ENCODE results near the gene SRP72.
"Not testable (repeated sequence)": the region's sequence is repeated elsewhere in the genome, so short reads cannot be mapped to it uniquely, and the experiment has no call there.

Gene SRP72, protein sequence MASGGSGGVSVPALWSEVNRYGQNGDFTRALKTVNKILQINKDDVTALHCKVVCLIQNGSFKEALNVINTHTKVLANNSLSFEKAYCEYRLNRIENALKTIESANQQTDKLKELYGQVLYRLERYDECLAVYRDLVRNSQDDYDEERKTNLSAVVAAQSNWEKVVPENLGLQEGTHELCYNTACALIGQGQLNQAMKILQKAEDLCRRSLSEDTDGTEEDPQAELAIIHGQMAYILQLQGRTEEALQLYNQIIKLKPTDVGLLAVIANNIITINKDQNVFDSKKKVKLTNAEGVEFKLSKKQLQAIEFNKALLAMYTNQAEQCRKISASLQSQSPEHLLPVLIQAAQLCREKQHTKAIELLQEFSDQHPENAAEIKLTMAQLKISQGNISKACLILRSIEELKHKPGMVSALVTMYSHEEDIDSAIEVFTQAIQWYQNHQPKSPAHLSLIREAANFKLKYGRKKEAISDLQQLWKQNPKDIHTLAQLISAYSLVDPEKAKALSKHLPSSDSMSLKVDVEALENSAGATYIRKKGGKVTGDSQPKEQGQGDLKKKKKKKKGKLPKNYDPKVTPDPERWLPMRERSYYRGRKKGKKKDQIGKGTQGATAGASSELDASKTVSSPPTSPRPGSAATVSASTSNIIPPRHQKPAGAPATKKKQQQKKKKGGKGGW

DNA sequence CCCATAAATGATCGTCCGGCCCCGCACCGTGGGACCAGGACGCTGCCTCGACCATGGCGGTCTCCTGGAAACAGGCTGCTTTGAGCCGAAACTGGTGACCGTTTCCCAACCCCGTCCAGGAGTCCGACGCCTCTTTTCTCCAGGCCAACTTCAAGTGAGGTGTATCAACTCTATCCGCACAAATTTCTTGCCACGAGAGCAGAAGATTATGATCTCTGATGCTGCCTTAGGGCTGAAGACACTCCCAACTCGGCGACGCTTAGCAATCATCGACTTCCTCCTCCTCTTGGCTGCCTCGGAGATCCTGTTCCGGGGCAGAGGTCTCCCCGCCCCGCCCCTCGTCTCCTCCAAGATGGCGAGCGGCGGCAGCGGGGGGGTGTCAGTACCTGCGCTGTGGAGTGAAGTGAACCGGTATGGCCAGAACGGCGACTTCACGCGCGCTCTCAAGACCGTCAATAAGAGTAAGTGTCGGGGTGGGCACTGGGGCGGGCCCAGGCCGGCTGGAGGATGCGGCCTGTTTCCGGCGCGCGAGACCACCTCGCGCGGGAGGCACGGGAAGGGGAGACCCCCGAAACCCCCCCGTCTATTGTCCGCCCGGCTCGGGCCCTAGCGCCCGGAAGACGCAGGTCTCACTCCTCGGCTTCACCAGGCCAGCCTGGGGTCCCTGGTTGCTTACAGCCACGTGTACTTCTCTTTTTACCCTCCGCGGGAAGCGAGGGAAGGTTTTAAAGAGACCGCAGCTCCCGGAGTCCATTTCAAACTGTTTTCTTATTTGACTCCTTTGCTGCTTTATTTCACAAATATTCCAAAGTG, at the start of gene SRP72:
Gene SRP72, plus strand, starts transcription at position 334 of the 813 bp plus-strand sequence. Its CDS starts 19 bp downstream, at position 353.
- peak; percentile 91 for DNase-seq

DNA sequence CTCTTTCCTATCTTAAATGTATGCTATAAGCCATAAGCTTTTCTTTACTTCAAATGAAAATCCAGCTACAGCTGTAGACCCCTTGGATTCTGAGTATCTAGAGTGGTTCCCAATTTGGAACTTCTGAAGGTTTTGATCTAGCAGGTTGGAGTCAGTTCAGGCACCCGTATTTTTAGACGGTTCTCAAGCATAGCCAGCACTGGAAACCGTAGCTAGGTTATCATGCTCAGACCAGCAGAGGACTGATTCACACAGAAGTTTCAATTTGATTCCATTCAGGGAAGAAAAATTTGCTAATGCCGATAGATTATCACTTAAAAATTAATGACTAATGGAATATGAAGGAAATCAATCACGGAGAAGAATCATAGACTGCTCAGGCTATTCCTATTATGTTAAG, 43.2 kb upstream of the SRP72 start:
- no peak for DNase-seq

DNA sequence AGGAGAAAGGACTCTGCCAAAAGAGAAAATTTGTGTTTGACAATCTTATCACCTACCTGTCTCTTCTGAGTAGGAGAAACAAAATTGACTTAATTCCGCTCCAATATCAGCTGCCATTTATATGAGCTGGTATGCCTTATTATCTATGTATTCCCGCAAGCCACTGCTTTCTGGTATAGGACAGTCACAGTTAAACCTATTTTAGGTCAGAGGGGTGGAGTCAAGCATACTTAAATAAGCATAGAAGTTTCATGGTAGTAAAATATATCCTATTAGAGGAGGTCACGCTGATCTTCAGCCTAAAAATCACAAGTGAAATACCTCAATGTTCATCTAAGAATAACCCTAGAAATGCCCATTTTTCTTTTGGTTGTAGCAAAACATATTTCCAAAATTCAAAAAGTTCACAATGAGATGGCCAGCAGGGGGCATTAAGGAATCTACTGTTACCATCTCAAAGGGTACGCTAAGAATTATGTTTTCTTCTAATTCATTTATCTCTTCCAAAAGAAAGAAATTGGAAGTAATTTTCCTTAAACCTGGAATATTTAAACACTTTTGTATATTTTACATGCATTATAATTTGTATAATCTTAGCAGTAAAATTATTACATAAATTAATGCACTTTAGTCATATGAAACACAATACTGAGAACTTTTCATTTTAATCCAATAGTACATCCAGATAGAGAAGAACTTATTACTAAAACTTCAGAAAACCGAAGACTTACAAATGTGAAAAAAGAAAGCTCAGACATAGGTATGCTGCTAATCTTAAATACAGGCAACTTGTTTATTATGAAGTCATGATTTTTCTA, 42.5 kb upstream of the SRP72 start:
- DNase-seq = no peak

DNA sequence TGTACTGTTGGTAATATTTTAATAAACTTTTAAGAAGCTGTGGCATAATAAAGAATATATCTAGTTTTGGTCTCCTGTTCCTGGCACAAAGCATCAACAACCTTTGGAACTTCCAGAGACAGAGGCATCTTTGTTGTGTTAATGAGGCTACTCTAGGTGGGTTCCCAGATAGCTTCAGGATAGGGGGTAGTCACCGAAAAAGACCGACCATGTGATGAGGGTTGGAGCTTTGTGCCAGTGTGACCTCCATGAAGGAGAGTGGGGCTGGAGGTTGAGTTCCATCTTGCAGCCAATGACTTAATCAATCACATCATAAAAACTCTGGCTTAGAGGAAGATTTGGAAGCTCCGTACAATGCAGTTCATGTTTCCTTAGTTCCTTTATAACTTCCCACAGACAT, 41.9 kb upstream of the SRP72 start:
- no peak for DNase-seq

DNA sequence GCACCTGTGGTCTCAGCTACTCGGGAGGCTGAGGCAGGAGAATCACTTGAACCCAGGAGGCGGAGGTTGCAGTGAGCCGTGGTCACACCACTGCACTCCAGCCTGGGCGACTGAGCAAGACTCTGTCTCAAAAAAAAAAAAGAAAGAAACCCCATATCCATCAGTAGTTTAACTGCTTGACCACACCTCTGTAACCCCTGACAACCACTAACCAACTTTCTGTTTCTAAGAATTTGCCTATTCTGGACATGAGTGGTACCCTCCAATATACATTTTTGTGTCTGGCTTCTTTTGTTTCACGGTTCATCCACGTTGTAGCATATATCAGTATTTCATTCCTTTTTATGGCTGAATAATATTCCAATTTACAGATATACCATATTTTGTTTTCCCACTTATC, 41.1 kb upstream of the SRP72 start:
- DNase-seq = no peak

DNA sequence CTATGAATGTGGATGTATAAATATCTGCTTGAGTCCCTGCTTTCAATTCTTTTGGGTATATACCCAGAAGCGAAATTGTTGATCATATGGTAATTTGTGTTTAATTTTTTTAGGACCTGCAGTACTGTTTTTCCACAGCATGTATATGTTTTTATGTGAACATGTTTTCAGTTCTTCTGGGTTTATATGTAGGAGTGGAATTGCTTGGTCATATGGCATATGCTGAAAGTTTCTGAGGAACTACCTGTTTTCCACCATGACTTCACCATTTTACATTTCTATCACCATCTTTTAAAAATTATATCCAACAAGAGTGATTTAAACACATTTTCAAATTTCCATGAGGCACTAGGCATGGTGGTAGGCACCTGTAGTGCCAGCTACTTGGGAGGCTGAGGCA, 40.2 kb upstream of the SRP72 start:
- DNase-seq = no peak

DNA sequence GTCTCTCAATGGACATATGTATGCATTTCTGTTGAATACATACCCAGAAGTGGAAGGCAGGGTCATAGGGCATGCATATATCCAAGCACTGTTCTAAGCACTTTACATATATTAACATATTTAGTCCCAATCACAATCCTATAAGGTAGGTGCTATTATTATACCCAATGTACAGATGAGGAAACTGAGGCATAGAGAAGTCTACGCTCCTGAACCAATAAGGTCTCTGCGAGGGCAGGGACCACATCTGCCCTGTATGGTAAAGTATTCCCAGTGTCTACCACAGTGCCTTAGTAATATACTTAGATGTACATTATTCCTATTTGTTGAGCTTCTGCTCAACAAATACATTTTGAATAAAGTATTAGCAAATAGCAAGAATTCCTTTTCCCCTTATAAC, 37.2 kb upstream of the SRP72 start:
- DNase-seq = no peak

DNA sequence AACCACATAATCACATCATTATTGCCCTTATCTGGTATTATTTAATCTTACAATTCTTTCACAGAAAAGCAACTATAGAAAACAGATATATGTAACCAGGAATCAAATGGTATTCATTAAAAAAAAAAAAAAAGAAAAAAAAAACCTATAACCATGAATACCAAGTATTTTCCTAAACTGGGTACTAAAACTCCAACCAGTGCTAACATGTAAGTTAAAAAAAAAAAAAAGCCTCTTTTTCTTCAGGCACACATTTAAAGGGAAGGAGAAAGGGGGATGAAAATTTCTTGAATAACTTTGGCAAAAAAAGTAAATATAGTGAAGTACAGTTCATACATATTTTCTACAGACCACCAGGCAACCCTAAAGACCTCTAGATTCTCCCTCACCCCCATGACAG, 34.1 kb upstream of the SRP72 start:
- no peak for DNase-seq

DNA sequence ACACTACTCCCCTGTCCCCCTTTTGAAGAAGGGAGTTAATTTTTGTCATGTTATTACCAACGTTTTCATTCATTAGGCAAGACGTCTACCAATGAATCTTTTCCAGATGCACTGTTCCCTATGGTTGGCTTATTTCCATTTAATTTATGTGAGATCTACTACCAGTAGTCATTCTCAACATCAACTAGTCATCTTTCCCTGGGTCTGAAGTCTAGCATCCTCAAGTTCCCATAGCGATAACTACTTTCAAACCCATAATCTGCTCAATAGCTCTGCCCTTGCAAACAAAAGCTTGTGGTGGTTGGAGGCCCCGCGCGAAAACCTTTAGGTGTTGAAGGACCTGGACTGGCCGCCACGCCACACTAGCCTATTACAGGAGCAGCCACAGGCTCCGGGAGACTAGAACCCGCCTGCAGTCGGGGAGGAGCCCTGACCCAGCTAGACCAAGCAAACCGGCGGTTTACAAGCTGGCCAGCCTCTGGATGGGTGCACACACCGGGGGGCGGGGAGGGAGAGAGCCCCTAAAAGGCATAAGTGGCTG, 32.7 kb upstream of the SRP72 start:
- peak; percentile 54 for DNase-seq

DNA sequence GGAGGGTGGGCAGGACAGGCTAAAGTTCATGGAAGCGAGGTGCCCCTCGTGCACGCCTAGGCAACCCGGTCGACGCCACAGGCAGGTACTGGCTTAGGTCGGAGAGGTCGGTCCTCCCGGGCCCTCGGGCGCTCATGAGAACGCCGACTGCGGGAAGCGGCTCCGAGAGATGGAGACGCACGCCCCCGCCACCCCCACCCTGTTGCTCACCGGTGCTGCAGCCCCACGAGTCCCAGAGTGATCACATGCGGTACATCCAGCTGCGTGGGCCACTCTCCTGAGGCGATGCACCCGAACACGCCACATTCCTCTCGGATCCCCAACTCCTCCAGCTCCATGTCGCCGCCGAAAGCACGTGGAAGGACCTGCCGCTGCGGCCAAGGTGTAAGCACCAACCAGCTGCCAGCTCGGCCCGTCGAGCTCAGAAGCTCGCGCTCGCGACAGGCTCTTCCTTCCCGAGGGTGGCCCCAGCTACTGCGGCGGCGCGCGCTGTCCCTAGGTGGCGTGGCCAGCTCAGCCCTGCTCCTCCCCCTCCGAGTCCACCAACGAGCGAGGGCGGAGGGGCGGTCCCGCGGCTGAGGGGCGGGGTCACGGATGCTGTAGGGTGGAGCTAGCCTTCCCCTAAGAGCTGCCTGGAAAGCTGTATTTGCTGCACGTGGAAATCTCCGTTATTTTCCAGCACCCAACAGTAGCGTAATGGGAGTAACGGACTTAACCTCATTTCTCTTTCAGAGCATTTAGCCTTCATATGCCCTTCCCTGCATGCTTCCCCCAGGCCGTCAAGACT, 32.1 kb upstream of the SRP72 start, which contains the start of gene PPAT:
Gene PPAT, minus strand, starts transcription at position 476 of the 787 bp plus-strand sequence. Its CDS starts 138 bp downstream, at position 338.
- peak; percentile 98 for DNase-seq

DNA sequence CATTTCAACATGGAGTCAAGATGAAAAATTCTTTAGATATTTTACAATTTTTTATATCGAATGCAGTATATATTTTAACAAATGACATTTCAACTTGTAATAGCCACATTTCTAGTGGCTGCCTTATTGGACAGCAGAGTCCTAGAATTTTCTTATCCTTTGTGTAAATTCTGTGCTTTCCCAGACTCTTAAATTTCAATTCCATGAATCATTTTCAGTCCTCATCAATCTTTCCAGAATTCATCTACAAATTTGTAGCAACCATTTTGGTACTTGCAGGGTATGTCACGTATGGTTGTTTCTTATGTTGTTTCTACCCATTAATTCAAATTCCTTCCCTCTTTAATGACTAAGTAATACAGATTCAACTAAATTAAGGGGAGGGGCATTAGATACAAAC, 28.7 kb upstream of the SRP72 start:
- no peak for DNase-seq

DNA sequence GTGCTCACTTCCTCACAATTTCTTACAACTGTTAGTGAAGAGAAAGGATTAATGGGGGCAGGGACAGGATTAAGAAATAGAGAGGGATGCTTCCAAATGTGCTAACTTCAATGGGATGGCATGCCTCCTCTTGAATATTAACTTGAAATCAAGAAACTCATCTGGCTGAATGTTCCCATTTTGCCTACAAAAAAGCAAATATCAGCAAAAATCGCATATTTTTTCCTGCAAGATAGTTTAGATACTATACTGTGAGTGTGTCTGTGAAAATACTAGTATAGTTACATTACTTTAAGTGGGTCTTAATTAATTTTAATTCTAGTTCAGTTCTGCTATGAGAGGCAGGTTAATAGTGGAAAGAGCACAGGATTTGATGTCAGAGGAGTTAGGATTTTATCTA, 26.4 kb upstream of the SRP72 start:
- no peak for DNase-seq

DNA sequence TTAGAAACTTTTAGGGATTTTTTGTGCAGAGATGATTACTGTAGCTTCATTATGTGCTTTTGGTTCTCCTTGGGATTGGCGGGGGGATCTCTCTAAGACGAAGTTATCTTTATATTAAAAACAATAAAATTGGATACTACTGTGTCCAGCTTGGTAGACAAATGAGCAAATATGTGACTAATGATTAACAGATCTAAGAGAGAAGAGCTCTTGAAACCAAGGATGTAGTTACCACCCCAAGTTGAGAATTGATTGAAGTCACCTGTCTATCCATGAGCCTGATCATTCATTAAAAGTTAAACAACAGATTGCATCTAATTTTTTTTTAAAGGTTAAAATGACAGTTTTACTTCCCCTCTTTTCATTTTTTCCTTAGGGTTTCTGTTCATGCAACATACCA, 22.7 kb upstream of the SRP72 start:
- no peak for DNase-seq

DNA sequence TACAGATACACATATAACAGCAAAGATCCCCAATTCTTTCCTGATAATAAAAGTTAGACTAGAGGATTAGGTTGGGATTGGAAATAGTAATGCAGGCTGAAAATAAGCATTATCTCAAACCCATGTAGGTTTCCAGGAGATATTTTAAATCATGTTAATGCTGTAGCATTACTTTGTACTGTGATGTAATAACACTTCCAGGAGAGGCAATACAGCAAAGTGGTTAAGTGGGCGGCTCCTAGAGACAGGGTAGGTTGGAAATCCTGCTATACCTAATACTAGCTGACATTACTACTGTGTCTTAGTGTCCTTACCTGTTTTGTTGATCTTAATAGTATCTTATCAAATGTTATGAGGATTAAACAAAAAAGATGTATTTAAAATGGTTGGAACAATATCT, 21.7 kb upstream of the SRP72 start:
- no peak for DNase-seq

DNA sequence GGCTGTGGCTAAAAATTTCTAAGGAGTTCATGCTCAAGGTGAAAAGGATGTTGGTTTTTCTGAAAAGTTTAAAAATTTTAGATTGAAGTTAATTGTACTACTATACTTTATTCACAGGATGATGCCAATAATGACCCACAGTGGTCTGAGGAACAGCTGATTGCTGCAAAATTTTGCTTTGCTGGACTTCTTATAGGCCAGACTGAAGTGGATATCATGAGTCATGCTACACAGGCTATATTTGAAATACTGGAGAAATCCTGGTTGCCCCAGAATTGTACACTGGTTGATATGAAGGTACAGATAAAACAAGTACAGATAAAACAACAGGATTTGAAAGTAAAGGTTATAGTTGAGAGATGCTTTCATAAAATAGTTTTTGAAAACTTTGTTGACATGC, 19.1 kb upstream of the SRP72 start:
- no peak for DNase-seq

DNA sequence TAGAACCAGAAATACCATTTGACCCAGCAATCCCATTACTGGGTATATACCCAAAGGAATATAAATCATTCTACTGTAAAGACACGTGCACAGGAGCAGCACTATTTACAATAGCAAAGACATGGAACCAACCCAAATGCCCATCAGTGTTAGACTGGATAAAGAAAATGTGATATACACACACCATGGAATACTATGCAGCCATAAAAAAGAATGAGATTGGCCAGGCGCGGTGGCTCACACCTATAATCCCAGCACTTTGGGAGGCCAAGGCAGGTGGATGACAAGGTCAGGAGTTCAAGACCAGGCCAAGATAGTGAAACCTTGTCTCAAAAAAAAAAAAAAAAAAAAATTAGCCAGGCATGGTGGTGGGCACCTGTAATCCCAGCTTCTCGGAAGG, 17.9 kb upstream of the SRP72 start:
- DNase-seq = not testable (repeated sequence)

DNA sequence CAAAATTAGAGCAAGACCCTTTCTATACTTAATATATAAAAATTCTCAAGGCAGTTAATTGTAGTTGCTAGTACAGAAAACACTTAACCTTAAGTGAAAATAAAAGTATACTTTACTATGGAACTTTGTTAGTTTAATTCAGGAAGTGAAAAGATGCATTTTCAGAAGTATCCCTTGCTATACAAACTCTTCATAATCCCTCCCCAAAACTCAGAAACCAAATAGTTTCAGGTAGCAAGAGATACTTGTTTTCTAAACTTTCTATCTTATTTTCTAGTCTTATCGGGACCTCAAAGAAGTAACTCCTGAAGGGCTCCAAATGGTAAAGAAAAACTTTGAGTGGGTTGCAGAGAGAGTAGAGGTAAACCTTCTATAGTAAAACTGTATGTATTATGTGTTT, 17.1 kb upstream of the SRP72 start:
- no peak for DNase-seq

DNA sequence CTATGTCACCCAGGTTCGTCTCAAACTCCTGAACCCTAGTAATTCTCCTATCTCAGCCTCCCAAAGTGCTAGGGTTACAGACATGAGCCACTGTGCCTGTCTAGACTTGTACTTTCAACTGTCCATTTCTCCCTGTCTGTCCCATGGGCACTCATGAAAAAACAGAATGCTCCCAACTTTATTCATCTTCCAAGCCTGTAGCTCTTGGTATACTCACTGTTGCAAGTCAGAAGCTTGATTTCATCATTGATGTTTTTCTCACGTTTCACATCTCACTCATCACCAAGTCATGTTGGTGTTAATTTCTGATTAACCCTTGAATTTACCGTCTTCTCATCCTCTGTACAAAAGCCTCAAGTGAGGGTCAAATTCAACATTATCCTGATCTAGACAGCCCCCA, 7.3 kb upstream of the SRP72 start:
- no peak for DNase-seq

DNA sequence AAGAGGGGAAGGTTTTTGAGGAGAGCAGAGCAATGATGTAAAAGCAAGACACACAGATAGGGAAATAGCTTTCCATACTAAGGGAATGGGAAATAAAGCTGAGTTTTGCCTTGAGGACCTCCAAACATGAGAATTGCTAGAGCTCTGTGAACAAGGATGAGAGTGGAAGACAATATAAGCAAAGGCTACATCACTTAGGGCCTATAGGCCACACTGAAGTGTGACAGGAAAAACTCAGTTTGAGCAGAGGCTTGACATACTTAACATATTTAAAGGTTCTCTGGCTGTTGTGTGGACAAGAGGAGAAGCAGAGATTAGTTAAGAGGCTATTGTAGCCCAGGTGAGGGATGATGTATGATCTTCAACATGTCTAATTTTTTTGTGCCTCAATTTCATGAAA, 5.3 kb upstream of the SRP72 start:
- DNase-seq = no peak

DNA sequence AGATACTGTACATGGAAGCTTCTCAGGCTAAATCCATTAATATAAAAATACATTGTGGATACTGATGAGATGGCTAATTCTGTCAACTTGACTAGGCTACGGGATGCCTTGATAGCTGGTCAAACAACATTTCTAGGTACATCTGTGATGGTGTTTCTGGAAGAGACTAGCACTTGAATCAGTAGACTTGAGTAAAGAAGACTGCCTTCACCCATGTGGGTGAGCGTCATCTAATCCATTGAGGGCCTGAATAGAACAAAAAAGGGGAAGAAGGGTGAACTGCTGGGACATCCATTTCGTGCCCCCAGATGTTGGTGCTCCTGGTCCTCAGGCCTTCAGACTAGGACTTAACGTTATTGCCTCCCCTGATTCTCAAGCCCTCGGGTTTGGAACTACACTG, 3.7 kb upstream of the SRP72 start:
- DNase-seq = no peak

DNA sequence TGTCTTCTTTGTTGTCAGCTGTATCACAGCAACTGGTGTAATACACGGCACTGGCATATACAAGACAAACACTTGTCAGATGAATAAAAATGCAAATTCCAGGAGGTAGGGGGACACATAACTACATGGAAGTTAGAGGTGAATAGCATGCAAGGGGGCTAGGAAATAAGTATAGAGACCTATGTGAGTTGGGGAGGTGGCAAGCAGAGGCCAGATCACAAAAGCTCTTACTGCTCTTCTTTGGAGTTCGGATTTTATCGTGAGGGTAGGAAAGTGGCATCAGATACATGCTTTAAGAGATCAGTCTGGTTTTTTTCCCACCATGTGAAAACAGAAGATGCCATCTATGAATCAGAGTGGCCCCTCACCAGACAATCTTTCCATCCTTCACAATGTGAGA, 2.8 kb upstream of the SRP72 start:
- no peak for DNase-seq

Data from activated CD4-positive, alpha-beta T cell treated with anti-CD3 and anti-CD28 coated beads, Interleukin-2, amount 50 U/mL, for 16 hours (primary cell).